Occipital lobe (tissue), 2 donors: ENCODE data around the gene TP53TG5. TPM values are rescaled to one million over a fixed set of nuclear protein-coding genes. Genes with fewer than 3 reads are reported as not detected.
"Not testable (repeated sequence)": the region's sequence is repeated elsewhere in the genome, so short reads cannot be mapped to it uniquely, and the experiment has no call there.

Source experiments
- DNase-seq: peaks from one replicate; lab custom pipeline; 2025; lab: John Stamatoyannopoulos, UW
- total RNA-seq: library from RNA; depleted of rRNA; stranded (reverse); fragments of >200 nt; gene quantifications from one replicate; pipeline ENCODE4 v1.2.3, GENCODE V29; 2014

Gene TP53TG5
- total RNA-seq, 1 donor from 2014 or later: not detected

DNA sequence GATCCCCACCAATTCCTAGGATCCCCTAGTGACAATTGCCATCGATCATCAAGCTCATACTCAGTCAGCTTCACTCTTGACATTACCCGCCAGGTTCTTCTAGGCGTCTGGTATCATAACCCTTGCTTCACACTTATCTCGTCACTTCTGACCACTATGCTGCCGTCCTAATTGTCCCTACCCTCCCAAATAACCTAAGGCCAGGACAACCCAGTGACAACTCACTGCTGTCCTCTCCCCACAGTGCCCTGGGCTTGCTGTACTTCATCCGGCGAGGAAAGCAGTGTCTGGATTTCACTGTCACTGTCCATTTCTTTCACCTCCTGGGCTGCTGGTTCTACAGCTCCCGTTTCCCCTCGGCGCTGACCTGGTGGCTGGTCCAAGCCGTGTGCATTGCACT is 11.5 kb downstream of the TP53TG5 start:
- no peak for DNase-seq

- DNase-seq: no peak
These were observed 11.9 kb downstream of the TP53TG5 start for GRCh38 chr20:45366192-45366591.

- no peak for DNase-seq
These were observed 12.6 kb downstream of the TP53TG5 start for GRCh38 chr20:45365444-45365970.

DNA sequence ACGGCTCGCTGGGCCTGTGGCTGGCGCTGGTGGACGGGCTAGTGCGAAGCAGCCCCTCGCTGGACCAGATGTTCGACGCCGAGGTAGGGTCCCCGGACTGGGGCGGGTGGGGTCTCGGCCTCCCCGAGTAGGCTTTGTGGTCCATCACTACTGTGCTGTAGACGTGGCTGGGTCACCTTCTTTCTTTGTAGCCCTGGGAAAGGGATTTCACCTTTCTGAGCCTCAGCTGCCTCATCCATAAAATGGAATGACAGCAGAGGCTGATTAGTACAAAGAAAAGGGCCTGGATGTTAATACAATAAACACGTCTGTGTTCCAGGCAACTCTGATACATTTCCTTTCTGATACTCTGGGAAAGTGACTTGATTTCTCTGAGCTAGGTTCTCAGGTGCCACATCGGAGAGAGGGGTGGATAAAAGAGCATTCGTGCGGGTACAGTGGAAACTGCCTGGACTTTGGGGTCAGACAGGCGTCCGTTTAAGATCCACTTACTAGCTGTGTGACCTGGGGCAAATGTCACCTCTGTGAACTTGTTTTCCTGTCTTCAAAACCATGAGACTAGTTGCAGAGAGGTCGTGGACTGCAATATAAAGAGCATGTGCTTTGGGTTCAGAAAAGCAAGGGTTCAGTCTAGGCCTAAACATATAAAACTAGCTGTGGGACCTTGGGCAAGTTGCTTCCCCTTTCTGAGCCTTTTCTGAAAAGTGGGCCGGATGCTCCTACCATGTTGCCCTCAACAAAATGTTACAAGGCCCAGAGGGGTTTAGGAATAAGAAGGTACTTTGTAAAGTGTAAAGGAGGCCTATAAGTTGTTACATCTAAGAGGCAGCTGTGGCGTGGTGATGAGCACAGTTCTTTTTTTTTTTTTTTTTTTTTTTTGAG is 14.3 kb downstream of the TP53TG5 start:
- no peak for DNase-seq

GRCh38 chr20:45362804-45363610 is 15.1 kb downstream of the TP53TG5 start, which contains the start of gene SYS1:
Gene SYS1 (plus strand): TSS chr20:45363156. CDS start chr20:45363532, 376 bp downstream.
- peak; percentile 96 for DNase-seq

- DNase-seq: no peak
These were observed 16.3 kb downstream of the TP53TG5 start for GRCh38 chr20:45361793-45362192.

DNA sequence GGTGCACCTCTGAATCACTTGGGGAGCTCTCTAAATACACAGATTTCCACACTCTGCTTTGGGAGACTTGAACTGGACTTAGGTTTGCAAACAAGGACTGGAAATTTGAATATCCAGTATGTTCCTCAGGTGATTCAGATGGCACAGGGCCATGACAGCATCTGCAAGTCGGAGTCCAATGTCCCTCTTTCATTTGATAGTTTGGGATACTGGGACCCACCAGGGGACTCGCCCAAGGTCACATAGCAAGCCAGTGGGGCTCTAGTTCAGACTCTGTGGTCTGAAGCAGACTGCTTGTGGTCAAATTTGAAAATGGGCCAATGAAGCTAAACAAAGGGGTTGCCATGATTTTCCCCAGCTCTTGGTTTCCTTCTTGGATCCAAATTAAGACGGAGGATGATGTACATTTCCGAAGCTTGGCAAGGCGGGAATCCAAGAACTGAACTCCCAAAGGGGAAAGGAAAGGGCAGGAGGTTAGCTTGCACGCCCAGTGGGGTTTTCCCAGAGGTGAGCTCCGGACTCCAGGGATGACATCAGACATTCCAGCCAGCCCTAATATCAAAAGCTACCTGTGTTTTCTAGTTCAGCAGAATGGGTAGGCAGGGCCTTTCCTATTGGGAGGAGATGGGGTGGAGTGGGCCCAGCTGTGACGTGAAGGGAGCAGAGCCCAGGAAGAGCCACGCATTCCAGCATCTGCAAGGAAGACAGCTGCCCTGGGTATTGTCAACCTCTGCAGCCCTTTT is 18.5 kb downstream of the TP53TG5 start:
- DNase-seq: no peak

GRCh38 chr20:45359069-45359405 is 19.1 kb downstream of the TP53TG5 start:
- no peak for DNase-seq

- DNase-seq: peak; percentile 68
These were observed 19.6 kb downstream of the TP53TG5 start for GRCh38 chr20:45358282-45359068.

- no peak for DNase-seq
These were observed 22.7 kb downstream of the TP53TG5 start for GRCh38 chr20:45355209-45356084.

DNA sequence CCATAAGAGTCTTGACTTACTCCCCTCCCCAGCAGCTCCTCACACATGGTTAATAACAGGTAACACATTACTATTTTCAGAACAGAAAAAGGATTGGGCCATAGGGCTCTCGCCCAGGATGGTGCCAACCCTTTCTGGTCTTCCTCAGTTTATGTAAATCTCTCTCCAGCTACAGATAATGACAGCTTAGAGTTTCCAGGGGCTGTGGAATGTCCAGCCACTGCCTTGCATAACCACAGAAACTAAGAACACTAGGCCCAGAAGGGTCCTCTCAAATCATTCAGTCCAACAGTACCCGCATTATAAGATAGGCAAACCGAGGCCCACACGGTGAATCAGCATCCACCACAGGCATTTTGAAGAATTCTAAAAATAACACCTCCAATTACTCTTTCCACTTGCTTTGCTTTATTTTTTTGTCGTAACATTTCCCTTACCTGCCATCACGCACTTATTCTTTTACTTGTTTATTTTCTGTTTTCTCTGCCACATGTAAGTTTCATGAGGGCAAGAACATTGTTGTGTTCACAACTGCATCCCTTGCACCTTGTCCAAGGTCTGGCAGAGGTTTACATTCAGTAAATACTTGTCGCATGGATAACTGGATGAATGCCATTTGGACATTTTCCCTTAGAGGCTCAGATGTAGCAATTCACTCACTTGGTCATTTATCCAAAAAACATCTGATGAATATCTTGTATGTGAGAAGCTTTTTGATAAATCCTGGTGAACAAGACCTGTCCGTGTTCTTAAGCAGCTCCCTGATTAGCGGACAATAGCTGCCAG is 23.5 kb downstream of the TP53TG5 start:
- no peak for DNase-seq

GRCh38 chr20:45353746-45354145 is 24.4 kb downstream of the TP53TG5 start:
- DNase-seq: no peak

DNA sequence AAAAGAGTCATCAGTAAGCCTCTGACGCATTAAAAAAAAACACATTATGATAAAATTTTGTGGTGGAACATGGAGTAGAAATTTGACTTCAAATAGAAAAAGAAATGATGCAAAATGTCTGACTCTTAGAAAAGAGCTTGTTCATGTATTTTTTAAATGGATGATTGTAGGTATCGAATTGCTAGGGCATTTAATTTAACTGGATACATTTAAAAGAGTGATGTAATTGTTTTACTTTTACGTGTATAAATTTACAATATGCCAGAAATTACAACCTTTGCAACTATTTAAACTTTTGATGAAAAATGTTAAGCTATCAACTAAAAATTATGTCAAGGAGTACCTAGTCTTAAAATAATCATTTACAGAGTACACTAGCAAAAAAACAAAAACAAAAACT is 25.4 kb downstream of the TP53TG5 start:
- DNase-seq: no peak

GRCh38 chr20:45350795-45351194 is 27.3 kb downstream of the TP53TG5 start:
- DNase-seq: not testable (repeated sequence)

GRCh38 chr20:45350217-45350616 is 27.9 kb downstream of the TP53TG5 start:
- no peak for DNase-seq

DNA sequence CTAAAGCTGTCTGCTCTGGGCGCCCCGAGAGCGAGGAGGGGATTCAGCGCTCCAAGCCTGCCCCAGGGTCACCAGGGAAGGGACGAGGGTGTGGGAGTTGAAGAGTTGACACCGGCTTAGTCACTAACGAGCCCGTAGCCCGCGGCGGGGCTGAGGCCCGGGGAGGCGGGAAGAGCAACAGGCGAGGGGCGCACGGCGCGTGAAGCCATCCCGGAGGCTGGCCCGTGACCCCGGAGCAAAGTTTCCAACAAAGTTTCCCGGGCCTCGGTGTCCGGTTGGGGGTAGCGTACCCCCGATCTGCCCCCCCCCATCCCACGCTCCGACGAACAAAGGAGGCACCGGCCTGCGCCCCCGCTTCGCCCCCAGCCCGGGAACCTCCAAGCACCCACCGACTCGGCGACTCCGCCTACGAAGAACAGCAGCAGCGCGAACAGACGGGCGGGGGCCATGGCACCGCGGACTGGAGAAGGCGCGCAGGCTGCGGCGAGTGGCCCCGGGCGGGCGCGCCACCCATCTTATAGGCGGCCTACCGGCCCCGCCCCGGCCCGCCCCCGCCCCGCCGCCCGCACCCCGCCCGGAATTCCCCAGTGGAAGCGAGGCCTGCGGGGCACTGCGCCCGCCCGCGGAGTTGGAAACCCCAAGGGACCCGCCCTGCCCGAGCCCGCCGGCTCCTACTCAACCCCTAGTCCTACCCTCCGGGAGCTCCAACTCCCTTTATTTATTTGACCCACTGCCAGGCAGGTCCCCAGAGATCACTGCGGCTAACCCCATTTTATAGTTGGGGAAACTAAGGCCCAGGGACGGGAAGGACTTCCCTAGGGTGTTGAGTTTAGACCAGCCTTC is 30.0 kb downstream of the TP53TG5 start, which contains the start of gene SDC4:
SDC4 (minus strand) TSS at position 489 of the 843 bp plus-strand sequence; CDS start at position 449, 40 bp downstream.
- no peak for DNase-seq

DNA sequence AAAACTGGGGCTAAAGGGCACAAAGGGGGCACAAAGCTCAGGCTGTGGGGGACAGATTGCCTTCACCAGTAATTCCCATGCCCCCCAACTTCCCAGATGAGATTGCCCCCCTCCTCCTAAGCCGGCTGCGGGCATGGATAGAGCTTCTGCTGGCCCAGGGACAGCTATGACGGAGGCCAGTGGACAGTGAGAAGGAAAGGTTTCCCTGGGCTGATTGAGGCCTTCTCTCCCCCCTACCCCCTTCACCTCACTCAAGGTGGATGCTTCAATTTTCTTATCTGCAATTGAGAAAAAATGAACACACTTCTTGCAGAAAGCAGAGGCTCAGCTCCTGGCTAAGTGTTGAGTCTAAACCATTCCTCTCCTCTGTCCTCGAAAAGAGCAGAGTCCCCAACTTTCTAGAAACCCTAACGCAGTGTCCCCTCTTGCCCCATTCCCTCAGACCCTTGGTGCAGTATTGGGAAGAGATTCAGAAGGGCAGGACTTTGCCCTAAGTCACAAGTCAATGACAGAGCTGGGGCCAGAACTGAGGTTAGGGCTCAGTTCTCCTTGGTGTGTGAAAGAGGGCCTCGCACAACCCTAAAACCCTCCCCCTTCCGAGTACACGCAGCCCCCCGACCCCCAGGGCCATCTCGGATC is 30.7 kb downstream of the TP53TG5 start:
- DNase-seq: no peak
